GM23338 (cell line): Measurements from ENCODE around the gene SELENBP1. TPM values are rescaled to one million over a fixed set of nuclear protein-coding genes. Genes with fewer than 3 reads are reported as not detected.
A peak's percentile ranks its signal among the peaks of the same experiment; 100 is the strongest.

Experiments
- ATAC-seq: fragments of 200-7000 bp; cut with Tn5 transposase; 3 replicates; pipeline ENCODE4 v1.9.1; 2020
- DNase-seq: peaks from one replicate; pipeline ENCODE4 v3.0.0-alpha.2; 2015; ENCODE audit warnings: low spot score
- H2AFZ ChIP-seq: fragments of 200-600 bp; sonication (generic); 2 replicates; pipeline ENCODE4 v1.8.0; 2016; ENCODE audit warnings: antibody characterized with exemption, mild to moderate bottlenecking, moderate library complexity
- H3F3A ChIP-seq: fragments of 200-600 bp; sonication (generic); replicated peaks from 2 replicates; pipeline ENCODE4 v1.8.0; 2017; ENCODE audit warnings: antibody characterized with exemption, mixed run types, low read depth
- H3K27ac ChIP-seq: fragments of 200-600 bp; sonication (generic); 2 replicates; pipeline ENCODE4 v1.6.1; 2016; ENCODE audit warnings: low read depth
- H3K27me3 ChIP-seq: fragments of 200-600 bp; sonication (generic); 2 replicates; pipeline ENCODE4 v1.8.0; 2016; ENCODE audit warnings: mild to moderate bottlenecking, mixed run types, moderate library complexity; ENCODE audit not compliant: insufficient read depth
- H3K36me3 ChIP-seq: fragments of 200-600 bp; sonication (generic); 2 replicates; pipeline ENCODE4 v1.8.0; 2016; ENCODE audit warnings: mild to moderate bottlenecking; ENCODE audit not compliant: insufficient read depth
- H3K4me1 ChIP-seq: fragments of 200-600 bp; sonication (generic); 2 replicates; pipeline ENCODE4 v1.8.0; 2016; ENCODE audit warnings: mild to moderate bottlenecking, moderate library complexity; ENCODE audit not compliant: insufficient read depth
- H3K4me2 ChIP-seq: fragments of 200-600 bp; sonication (generic); 2 replicates; pipeline ENCODE4 v1.7.1; 2017; ENCODE audit warnings: mixed run types
- H3K4me3 ChIP-seq: fragments of 200-600 bp; sonication (generic); 2 replicates; pipeline ENCODE4 v1.6.1; 2016; ENCODE audit warnings: mixed run types
- H3K79me2 ChIP-seq: fragments of 200-600 bp; sonication (generic); replicated peaks from 2 replicates; pipeline ENCODE4 v1.8.0; 2017; ENCODE audit warnings: mild to moderate bottlenecking; ENCODE audit not compliant: insufficient read depth
- H3K9me2 ChIP-seq: fragments of 200-600 bp; sonication (generic); 2 replicates; pipeline ENCODE4 v1.8.0; 2017; ENCODE audit not compliant: insufficient read depth
- H4K20me1 ChIP-seq: fragments of 200-600 bp; sonication (generic); replicated peaks from 2 replicates; pipeline ENCODE4 v1.8.0; 2017; ENCODE audit warnings: mild to moderate bottlenecking; ENCODE audit not compliant: insufficient read depth
- H3K27ac Mint-ChIP-seq: 2 replicates; pipeline ENCODE4 v1.8.0; 2020; ENCODE audit warnings: inconsistent platforms, mild to moderate bottlenecking, moderate library complexity, mixed read lengths
- H3K27me3 Mint-ChIP-seq: 3 replicates; pipeline ENCODE4 v1.8.0; 2022; ENCODE audit warnings: low read depth, mild to moderate bottlenecking, moderate library complexity, mixed read lengths, inconsistent platforms; ENCODE audit not compliant: insufficient read depth, poor library complexity
- H3K36me3 Mint-ChIP-seq: 3 replicates; pipeline ENCODE4 v1.8.0; 2021; ENCODE audit warnings: low read depth, mild to moderate bottlenecking, inconsistent platforms, moderate library complexity, mixed read lengths
- H3K4me1 Mint-ChIP-seq: 3 replicates; pipeline ENCODE4 v1.8.0; 2020; ENCODE audit warnings: mild to moderate bottlenecking, inconsistent platforms, mixed read lengths
- H3K4me3 Mint-ChIP-seq: 3 replicates; pipeline ENCODE4 v1.8.0; 2021; ENCODE audit warnings: moderate library complexity, mild to moderate bottlenecking, inconsistent platforms, mixed read lengths
- H3K9me3 Mint-ChIP-seq: 3 replicates; pipeline ENCODE4 v1.8.0; 2020; ENCODE audit warnings: moderate library complexity, mild to moderate bottlenecking, inconsistent platforms, mixed read lengths
- CREB1 ChIP-seq: fragments of 250-450 bp; sonication (Bioruptor Pico); IDR thresholded peaks from 2 replicates; pipeline ENCODE4 v1.5.0; 2020; ENCODE audit warnings: low read depth, mild to moderate bottlenecking, moderate library complexity
- CTCF ChIP-seq, 2 experiments: fragments of 200-600 bp in 1 of 2; sonication (generic) in 1 of 2; conservative IDR thresholded peaks; 2 replicates each; pipeline versions ENCODE4 v1.5.1 to v1.6.1; 2016 to 2017; ENCODE audit warnings: antibody characterized with exemption in 2 of 2, low read depth in 2 of 2, mild to moderate bottlenecking in 2 of 2, moderate library complexity in 1 of 2
- ETS1 ChIP-seq: IDR thresholded peaks from 2 replicates; pipeline ENCODE4 v1.6.1; 2016; ENCODE audit warnings: antibody characterized with exemption
- EZH2 ChIP-seq: fragments of 200-600 bp; sonication (generic); IDR thresholded peaks from one replicate; pipeline ENCODE4 v1.8.0; 2017; ENCODE audit warnings: antibody characterized with exemption, mild to moderate bottlenecking, low read depth; ENCODE audit not compliant: unreplicated experiment
- EZH2phosphoT487 ChIP-seq: fragments of 200-600 bp; sonication (generic); IDR thresholded peaks from one replicate; pipeline ENCODE4 v1.8.1; 2018; ENCODE audit warnings: antibody characterized with exemption; ENCODE audit not compliant: unreplicated experiment
- JUNB ChIP-seq: IDR thresholded peaks from one replicate; pipeline ENCODE4 v1.6.1; 2016; ENCODE audit warnings: antibody characterized with exemption; ENCODE audit not compliant: unreplicated experiment
- NANOG ChIP-seq: IDR thresholded peaks from 2 replicates; pipeline ENCODE4 v1.6.1; 2016; ENCODE audit warnings: antibody characterized with exemption, borderline replicate concordance
- POLR2AphosphoS5 ChIP-seq: IDR thresholded peaks from 2 replicates; pipeline ENCODE4 v1.6.1; 2016; ENCODE audit warnings: antibody characterized with exemption, low read depth
- REST ChIP-seq: IDR thresholded peaks from one replicate; pipeline ENCODE4 v1.6.1; 2018; ENCODE audit warnings: antibody characterized with exemption; ENCODE audit not compliant: unreplicated experiment
- STAT1 ChIP-seq: IDR thresholded peaks from one replicate; pipeline ENCODE4 v1.6.1; 2016; ENCODE audit warnings: antibody characterized with exemption; ENCODE audit not compliant: unreplicated experiment
- ZNF114 ChIP-seq: fragments of 250-450 bp; sonication (Bioruptor Pico); IDR thresholded peaks from 2 replicates; pipeline ENCODE4 v1.5.0; 2020; ENCODE audit warnings: mild to moderate bottlenecking, moderate library complexity
- ZNF331 ChIP-seq: fragments of 250-450 bp; sonication (Bioruptor Pico); IDR thresholded peaks from 2 replicates; pipeline ENCODE4 v1.5.0; 2020; ENCODE audit warnings: low read depth, mild to moderate bottlenecking, moderate library complexity
- polyA plus RNA-seq: library from polyadenylated mRNA; unstranded; fragments of >200 nt; fragmentation: Nextera tagmentation; extraction: Ambion mirVana; gene quantifications from 2 replicates; pipeline ENCODE4 v1.2.1, GENCODE V29; 2016
- total RNA-seq: library from RNA; depleted of rRNA; stranded (reverse); fragments of >200 nt; shearing (Covaris generic); gene quantifications from 2 replicates; pipeline ENCODE4 v1.2.3, GENCODE V29; 2014

SELENBP1 gene
- total and polyA plus RNA-seq, 2 experiments from 2014 or later: 10.7 to 13.4 TPM

GRCh38 chr1:151402764-151403163 is 30.3 kb upstream of the SELENBP1 start:
- H3K79me2 ChIP-seq: peaks cover 20% of the 10 kb centered on the region
- Mint-ChIP-seq H3K27me3 (peaks cover 16% of the 10 kb centered on the region), H3K4me3 (no peak overlapping the region), H3K9me3 (no peaks in the 10 kb centered on the region), H3K36me3 (peaks cover 67% of the 10 kb centered on the region), H3K27ac (no peak overlapping the region), H3K4me1 (peaks cover 5% of the 10 kb centered on the region)
- H3K36me3 ChIP-seq: peaks cover 56% of the 10 kb centered on the region
- peak overlapping the region; percentile 60; the same call in 1 of the 2 replicates for H3K27ac ChIP-seq
- H3K27me3 ChIP-seq: no peaks in the 10 kb centered on the region
- no peak overlapping the region for H3K4me3 ChIP-seq
- no peaks in the 10 kb centered on the region for H3K9me2 ChIP-seq
- TF ChIP-seq CTCF (conservative IDR thresholded peaks at IDR 0.05; ENCODE audit: low read depth in 2 of 2) (no peak), REST (no peak), POLR2AphosphoS5 (no peak), ETS1 (no peak), EZH2phosphoT487 (no peak), NANOG (no peak), CREB1 (CRISPR knock-in tag) (no peak), JUNB (no peak), STAT1 (no peak), EZH2 (no peak)
- DNase-seq (no peak), ATAC-seq (no peak)
- H3F3A ChIP-seq: peaks cover 38% of the 10 kb centered on the region
- H3K4me2 ChIP-seq: no peak overlapping the region
- peaks cover 35% of the 10 kb centered on the region for H4K20me1 ChIP-seq
- no peak overlapping the region for H2AFZ ChIP-seq
- H3K4me1 ChIP-seq: peaks cover 5% of the 10 kb centered on the region

- Histone ChIP-seq H3K79me2 (peaks cover 20% of the 10 kb centered on the region), H4K20me1 (peaks cover 35% of the 10 kb centered on the region), H3K36me3 (peaks cover 48% of the 10 kb centered on the region), H3K27me3 (no peaks in the 10 kb centered on the region), H3K9me2 (no peaks in the 10 kb centered on the region), H3K27ac (peak overlapping the region; percentile 60), H3K4me3 (no peak overlapping the region), H3K4me2 (no peak overlapping the region), H2AFZ (no peak overlapping the region), H3K4me1 (peaks cover 5% of the 10 kb centered on the region), H3F3A (peaks cover 38% of the 10 kb centered on the region)
- peaks cover 16% of the 10 kb centered on the region for H3K27me3 Mint-ChIP-seq
- no peak for ATAC-seq
- H3K36me3 Mint-ChIP-seq: peaks cover 58% of the 10 kb centered on the region
- no peak overlapping the region for H3K4me3 Mint-ChIP-seq
- H3K4me1 Mint-ChIP-seq: peaks cover 5% of the 10 kb centered on the region
- DNase-seq: no peak
- no peaks in the 10 kb centered on the region for H3K9me3 Mint-ChIP-seq
- no peak overlapping the region for H3K27ac Mint-ChIP-seq
- no peak for TF ChIP-seq ETS1
- TF ChIP-seq ZNF331 (CRISPR knock-in tag): no peak
- TF ChIP-seq ZNF114 (CRISPR knock-in tag): no peak
- no peak for TF ChIP-seq EZH2
- TF ChIP-seq EZH2phosphoT487: no peak
- no peak for TF ChIP-seq REST
- no peak for TF ChIP-seq NANOG
- no peak for TF ChIP-seq CREB1 (CRISPR knock-in tag)
- TF ChIP-seq JUNB: no peak
Observed at GRCh38 chr1:151401860-151402259, 29.4 kb upstream of the SELENBP1 start.
